ENCODE data around the gene MLXIP. TPM values are rescaled to one million over a fixed set of nuclear protein-coding genes. Genes with fewer than 3 reads are reported as not detected.

Gene MLXIP
- total and polyA plus RNA-seq, 7 donors = 50.9 to 184 (median 114) TPM

- Histone ChIP-seq H3K27ac (no peak overlapping the region), H3K4me3 (no peak overlapping the region), H3K27me3 (ENCODE audit: insufficient read depth in 3 of 3, low read length in 2 of 3) (no peaks in the 10 kb centered on the region), H3K4me1 (peaks cover 7% of the 10 kb centered on the region), H3K9me3 (no peaks in the 10 kb centered on the region), H3K36me3 (ENCODE audit: insufficient read depth in 1 of 2, low read depth in 1 of 2) (peaks cover 0 to 46% of the 10 kb centered on the region in 2 donors)
- DNase-seq (no peak), ATAC-seq (no peak)
- no peak for TF ChIP-seq CTCF (IDR thresholded peaks at IDR 0.05)
- intact Hi-C loops (cut with DNase I) = no loop called here
- WGBS, 3 donors = 95 to 96% (median 96%) methylated on average over 7 of the region's 7 CpGs
Observed at GRCh38 chr12:122046145-122046544, 32.4 kb upstream of the MLXIP start.

- H3K4me3 ChIP-seq = no peak overlapping the region
- no peaks in the 10 kb centered on the region for H3K9me3 ChIP-seq
- no peak for TF ChIP-seq CTCF (IDR thresholded peaks at IDR 0.05)
- peaks cover 0 to 41% of the 10 kb centered on the region in 2 donors for H3K36me3 ChIP-seq (ENCODE audit: insufficient read depth in 1 of 2, low read depth in 1 of 2)
- H3K4me1 ChIP-seq = peaks cover 20% of the 10 kb centered on the region
- H3K27me3 ChIP-seq (ENCODE audit: insufficient read depth in 3 of 3, low read length in 2 of 3) = no peaks in the 10 kb centered on the region
- 94 to 95% (median 94%) methylated on average over 8 of the region's 8 CpGs for WGBS, 3 donors
- no peak overlapping the region for H3K27ac ChIP-seq
- ATAC-seq (no peak), DNase-seq (no peak)
- intact Hi-C loops (cut with DNase I) = no loop called here
Observed at GRCh38 chr12:122048151-122048550, 30.4 kb upstream of the MLXIP start.

GRCh38 chr12:122049827-122050226 lies 28.7 kb upstream of the MLXIP start:
- H3K27me3 ChIP-seq (ENCODE audit: insufficient read depth in 3 of 3, low read length in 2 of 3) = no peaks in the 10 kb centered on the region
- DNase-seq = no peak
- H3K36me3 ChIP-seq (ENCODE audit: insufficient read depth in 1 of 2, low read depth in 1 of 2) = peaks cover 0 to 26% of the 10 kb centered on the region in 2 donors
- H3K4me3 ChIP-seq = no peak overlapping the region
- peak overlapping the region; percentile 91 for H3K27ac ChIP-seq
- 74 to 87% (median 76%) methylated on average over 9 of the region's 9 CpGs for WGBS, 3 donors
- peaks cover 25% of the 10 kb centered on the region for H3K4me1 ChIP-seq
- intact Hi-C loops (cut with DNase I) = no loop called here
- ATAC-seq = no peak
- no peak for TF ChIP-seq CTCF (IDR thresholded peaks at IDR 0.05)
- no peaks in the 10 kb centered on the region for H3K9me3 ChIP-seq

- intact Hi-C loops (cut with DNase I) = no loop called here
- ATAC-seq = no peak
- peaks cover 0 to 19% of the 10 kb centered on the region in 2 donors for H3K36me3 ChIP-seq (ENCODE audit: insufficient read depth in 1 of 2, low read depth in 1 of 2)
- 77 to 89% (median 79%) methylated on average over 20 of the region's 20 CpGs for WGBS, 3 donors
- peak overlapping the region; percentile 91 for H3K27ac ChIP-seq
- DNase-seq = no peak
- no peaks in the 10 kb centered on the region for H3K9me3 ChIP-seq
- no peak for TF ChIP-seq CTCF (IDR thresholded peaks at IDR 0.05)
- H3K27me3 ChIP-seq (ENCODE audit: insufficient read depth in 3 of 3, low read length in 2 of 3) = no peaks in the 10 kb centered on the region
- H3K4me1 ChIP-seq = peaks cover 29% of the 10 kb centered on the region
- H3K4me3 ChIP-seq = no peak overlapping the region
Observed at GRCh38 chr12:122050706-122051105, 27.9 kb upstream of the MLXIP start.

- peaks cover 0 to 12% of the 10 kb centered on the region in 2 donors for H3K36me3 ChIP-seq (ENCODE audit: insufficient read depth in 1 of 2, low read depth in 1 of 2)
- TF ChIP-seq CTCF (IDR thresholded peaks at IDR 0.05) = no peak
- ATAC-seq (peak; percentile 57 to 86 (median 81)), DNase-seq (peak in 1 of 2 donors; percentile 78)
- H3K4me3 ChIP-seq = peak overlapping the region; percentile 20
- H3K27ac ChIP-seq = peak overlapping the region; percentile 91
- no peaks in the 10 kb centered on the region for H3K9me3 ChIP-seq
- no peaks in the 10 kb centered on the region for H3K27me3 ChIP-seq (ENCODE audit: insufficient read depth in 3 of 3, low read length in 2 of 3)
- intact Hi-C loops (cut with DNase I) = no loop called here
- peaks cover 33% of the 10 kb centered on the region for H3K4me1 ChIP-seq
- 3 to 9% (median 8%) methylated on average over 14 of the region's 14 CpGs for WGBS, 3 donors
Observed at GRCh38 chr12:122051231-122051876, 27.2 kb upstream of the MLXIP start.

Measured in psoas muscle (tissue), 8 donors.